GM10266 (cell line): ENCODE measurements around the gene CCDC136.

Source experiments
- DNase-seq: peaks from one replicate; pipeline ENCODE4 v3.0.0; 2012; ENCODE audit errors: extremely low spot score
- TF ChIP-seq, protein P1 (sequence below): IDR thresholded peaks from 2 replicates; pipeline ENCODE4 v1.5.1; 2012; ENCODE audit warnings: mild to moderate bottlenecking, low read depth; ENCODE audit not compliant: control insufficient read depth, insufficient read depth; ENCODE audit errors: missing control alignments

Gene CCDC136

DNA sequence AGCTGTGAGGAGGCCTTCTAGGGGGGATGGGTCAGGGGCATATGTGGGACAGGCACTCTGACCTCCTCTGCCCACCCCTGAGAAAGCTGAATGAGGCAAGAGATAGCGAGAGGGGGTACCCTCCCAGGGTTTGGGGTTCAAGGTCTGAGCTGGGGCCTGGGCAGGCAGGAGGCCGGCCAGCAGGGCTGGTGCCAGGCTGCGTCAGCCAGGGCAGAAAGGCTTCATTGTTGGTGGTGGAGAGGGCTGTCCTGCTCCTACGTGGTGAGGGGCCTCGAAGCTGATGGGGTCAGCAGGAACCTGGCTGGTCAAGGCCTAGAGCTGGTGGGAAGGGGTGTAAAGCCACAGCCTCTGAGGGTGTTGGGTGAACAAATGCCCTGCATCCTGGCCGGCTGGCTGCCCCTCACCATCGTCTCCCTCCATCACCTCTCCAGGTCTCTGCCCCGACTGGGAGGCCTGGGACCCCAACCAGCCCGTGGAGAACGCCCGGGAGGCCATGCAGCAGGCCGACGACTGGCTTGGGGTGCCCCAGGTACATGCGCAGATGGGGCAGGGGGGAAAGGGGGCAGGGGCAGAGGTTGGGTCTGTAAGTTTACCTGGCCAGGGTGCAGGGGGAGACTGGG lies 45.1 kb downstream of the CCDC136 start:
- TF ChIP-seq, protein P1, sequence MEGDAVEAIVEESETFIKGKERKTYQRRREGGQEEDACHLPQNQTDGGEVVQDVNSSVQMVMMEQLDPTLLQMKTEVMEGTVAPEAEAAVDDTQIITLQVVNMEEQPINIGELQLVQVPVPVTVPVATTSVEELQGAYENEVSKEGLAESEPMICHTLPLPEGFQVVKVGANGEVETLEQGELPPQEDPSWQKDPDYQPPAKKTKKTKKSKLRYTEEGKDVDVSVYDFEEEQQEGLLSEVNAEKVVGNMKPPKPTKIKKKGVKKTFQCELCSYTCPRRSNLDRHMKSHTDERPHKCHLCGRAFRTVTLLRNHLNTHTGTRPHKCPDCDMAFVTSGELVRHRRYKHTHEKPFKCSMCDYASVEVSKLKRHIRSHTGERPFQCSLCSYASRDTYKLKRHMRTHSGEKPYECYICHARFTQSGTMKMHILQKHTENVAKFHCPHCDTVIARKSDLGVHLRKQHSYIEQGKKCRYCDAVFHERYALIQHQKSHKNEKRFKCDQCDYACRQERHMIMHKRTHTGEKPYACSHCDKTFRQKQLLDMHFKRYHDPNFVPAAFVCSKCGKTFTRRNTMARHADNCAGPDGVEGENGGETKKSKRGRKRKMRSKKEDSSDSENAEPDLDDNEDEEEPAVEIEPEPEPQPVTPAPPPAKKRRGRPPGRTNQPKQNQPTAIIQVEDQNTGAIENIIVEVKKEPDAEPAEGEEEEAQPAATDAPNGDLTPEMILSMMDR, result no peak

DNA sequence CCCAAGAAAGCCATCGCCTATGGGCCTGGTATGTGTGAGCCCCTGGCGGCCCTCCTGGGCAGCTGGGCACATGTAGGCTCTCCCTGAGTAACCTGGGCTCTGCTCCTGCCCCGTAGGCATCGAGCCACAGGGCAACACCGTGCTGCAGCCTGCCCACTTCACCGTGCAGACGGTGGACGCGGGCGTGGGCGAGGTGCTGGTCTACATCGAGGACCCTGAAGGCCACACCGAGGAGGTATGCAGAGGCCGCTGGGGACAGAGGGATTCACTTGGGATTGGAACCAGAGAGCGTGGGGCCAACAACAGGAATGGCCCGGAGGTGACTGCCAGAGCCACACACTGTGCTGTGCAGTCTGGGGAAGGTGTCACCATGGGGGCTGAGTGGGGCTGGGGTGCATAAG lies 45.8 kb downstream of the CCDC136 start:
- no peak for DNase-seq

More for the DNA sequence above, 45.1 kb downstream of the CCDC136 start:
- no peak for DNase-seq

DNA sequence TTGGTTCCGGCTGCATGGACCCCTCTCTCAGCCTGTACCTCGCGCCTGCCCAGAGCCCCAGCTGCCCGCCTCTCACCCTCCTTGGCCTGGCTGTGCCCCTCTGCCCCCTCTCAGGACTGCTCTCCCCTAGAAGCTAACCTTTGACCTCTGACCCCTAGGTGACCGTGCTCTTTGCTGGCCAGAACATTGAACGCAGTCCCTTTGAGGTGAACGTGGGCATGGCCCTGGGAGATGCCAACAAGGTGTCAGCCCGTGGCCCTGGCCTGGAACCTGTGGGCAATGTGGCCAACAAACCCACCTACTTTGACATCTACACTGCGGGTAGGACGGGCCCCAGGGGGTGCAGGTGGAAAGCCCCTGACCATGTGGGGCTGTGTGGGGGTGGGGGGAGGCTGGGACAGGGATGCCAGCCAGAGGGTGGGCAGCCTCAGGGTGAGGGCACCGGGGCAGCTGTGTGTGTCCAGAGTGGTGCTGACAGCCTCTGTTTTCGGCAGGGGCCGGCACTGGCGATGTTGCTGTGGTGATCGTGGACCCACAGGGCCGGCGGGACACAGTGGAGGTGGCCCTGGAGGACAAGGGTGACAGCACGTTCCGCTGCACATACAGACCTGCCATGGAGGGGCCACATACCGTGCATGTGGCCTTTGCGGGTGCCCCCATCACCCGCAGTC lies 46.5 kb downstream of the CCDC136 start:
- TF ChIP-seq, protein P1, result no peak
- no peak for DNase-seq

More for the DNA sequence above, 45.8 kb downstream of the CCDC136 start:
- TF ChIP-seq, protein P1, result no peak

DNA sequence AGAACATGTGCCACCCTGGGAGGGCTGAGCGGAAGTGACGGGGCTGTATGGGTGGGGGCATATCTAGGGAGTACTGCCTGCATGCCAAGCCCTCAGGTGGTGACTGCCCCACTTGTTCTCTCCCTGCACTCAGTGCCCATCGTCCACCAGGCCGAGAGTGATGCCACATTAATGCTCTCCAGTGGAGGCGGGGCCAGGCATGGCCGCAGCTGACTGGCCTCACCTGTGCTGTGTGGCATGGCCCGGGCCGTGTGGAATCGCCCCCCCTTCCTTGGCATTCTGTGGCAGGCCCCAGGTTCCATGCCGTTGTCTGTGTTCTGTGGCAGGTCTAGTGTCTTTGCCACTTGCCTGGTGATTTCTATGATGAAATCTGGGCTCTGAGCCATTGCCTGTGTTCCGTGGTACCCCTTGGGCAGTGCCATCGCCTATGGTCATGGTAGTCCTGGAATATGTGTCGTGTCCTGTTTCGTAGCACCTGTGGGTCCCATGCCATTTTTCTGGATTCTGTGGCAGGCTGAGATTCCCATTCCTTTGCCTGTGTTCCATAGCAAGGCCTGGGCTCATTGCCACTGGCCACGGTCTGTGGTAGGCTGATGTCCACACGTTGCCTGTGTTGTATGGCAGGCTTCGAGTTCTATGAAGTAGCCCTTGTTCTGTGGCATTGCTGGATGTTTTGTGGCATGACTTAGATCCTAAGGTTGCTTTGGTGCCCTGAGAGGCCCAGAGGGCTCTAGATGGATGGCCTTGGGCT lies 47.4 kb downstream of the CCDC136 start:
- TF ChIP-seq, protein P1, result no peak

DNA sequence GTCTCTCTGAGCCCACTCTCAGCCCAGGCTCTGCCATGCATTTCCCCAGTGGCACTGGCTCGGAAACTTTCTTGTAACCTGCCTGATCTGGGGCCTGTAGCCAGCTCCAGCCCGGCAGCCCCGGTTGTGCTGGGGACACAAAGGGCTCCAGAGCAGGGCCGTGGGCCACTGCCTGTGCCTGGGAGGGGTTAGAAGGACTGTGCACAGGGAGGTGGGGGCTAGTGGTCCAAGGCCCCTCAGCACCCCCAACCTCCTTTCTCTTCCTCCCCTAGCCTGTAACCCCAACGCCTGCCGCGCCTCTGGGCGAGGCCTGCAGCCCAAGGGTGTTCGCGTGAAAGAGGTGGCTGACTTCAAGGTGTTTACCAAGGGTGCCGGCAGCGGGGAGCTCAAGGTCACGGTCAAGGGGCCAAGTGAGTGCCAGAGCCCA lies 48.0 kb downstream of the CCDC136 start:
- TF ChIP-seq, protein P1, result no peak

More for the DNA sequence above, 47.4 kb downstream of the CCDC136 start:
- no peak for DNase-seq

DNA sequence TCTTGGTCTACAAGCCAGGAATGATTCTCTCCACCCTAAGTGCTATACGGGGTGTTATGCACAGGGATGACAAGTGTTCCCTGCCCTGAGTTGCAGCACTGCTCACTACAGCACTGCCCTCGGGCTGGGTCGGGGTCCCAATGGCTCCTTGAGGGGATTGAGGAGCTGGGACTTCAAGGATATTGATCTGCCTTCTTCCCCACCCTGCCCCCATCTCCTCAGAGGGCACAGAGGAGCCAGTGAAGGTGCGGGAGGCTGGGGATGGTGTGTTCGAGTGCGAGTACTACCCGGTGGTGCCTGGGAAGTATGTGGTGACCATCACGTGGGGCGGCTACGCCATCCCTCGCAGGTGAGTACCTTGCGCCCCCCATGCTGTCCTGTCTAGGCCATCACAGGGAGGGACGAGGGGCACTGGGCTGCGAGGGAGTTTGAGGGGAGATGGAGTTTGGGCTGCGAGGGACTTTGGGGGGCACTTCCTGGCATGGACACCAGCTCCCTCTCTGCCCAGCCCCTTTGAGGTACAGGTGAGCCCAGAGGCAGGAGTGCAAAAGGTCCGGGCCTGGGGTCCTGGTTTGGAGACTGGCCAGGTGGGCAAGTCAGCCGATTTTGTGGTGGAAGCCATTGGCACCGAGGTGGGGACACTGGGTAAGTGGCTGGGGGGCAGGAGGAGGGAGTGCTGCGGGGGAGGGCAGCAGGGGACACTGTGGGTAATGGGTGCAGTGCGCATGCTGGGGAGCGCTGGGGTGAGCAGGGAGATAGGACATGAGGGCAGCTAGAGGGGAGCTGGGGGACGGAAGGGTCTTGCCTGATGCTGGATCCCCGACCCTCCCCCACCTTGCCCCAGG lies 48.8 kb downstream of the CCDC136 start:
- TF ChIP-seq, protein P1, result no peak
- DNase-seq, result no peak

More for the DNA sequence above, 48.0 kb downstream of the CCDC136 start:
- no peak for DNase-seq
